ENCODE measurements around the gene DOCK6. TPM values are rescaled to one million over a fixed set of nuclear protein-coding genes. Genes with fewer than 3 reads are reported as not detected.

The DOCK6 gene
- total and polyA plus RNA-seq, 2 of the 13 experiments (the other 11 are each of a cell fraction or from before 2014, with no cell fraction given) = 5.4 to 38.1 TPM

DNA sequence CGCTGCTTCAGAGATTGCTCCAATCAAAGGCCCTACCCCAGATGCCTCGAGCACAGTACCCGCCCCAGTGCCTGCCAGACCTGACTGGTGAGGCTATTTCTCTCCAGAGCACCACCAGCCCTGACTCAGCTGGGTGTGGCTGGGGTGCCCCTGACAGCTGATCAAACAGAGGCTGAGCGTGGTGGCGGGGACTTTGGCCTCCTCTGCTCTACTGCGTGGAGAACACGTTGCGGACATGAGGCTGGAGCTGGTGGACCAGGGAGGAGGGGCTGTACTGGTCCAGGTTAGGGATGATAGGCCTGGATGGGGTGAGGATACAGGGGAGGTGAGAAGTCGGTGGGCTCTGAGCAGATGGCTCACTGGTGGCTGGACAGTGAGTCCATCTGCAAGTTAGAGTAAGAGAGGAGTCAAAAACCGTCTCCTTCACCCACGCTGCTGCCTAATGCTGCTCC lies 3.5 kb upstream of the DOCK6 start (continued):
- TF ChIP-seq, protein P1, sequence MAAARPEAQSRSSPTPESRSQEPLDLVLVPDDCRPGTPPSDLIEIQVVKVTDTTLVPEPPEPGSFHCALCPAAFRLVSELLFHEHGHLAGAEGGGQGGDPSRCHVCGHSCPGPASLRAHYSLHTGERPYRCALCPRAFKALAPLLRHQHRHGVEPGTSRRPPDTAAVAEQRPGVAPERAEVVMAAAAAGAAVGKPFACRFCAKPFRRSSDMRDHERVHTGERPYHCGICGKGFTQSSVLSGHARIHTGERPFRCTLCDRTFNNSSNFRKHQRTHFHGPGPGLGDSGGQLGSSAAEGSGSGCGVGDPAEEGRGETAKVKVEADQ (CRISPR knock-in tag; IDR thresholded peaks at IDR 0.05; ENCODE audit: borderline replicate concordance) = peak; percentile 97
- peak; percentile 79; the same call in 1 of the 2 replicates for TF ChIP-seq FOXC1 (CRISPR knock-in tag; IDR thresholded peaks at IDR 0.05; ENCODE audit: borderline replicate concordance)
- TF ChIP-seq, protein P2, sequence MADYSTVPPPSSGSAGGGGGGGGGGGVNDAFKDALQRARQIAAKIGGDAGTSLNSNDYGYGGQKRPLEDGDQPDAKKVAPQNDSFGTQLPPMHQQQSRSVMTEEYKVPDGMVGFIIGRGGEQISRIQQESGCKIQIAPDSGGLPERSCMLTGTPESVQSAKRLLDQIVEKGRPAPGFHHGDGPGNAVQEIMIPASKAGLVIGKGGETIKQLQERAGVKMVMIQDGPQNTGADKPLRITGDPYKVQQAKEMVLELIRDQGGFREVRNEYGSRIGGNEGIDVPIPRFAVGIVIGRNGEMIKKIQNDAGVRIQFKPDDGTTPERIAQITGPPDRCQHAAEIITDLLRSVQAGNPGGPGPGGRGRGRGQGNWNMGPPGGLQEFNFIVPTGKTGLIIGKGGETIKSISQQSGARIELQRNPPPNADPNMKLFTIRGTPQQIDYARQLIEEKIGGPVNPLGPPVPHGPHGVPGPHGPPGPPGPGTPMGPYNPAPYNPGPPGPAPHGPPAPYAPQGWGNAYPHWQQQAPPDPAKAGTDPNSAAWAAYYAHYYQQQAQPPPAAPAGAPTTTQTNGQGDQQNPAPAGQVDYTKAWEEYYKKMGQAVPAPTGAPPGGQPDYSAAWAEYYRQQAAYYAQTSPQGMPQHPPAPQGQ (CRISPR knock-in tag; IDR thresholded peaks at IDR 0.05; ENCODE audit: borderline replicate concordance) = peak; percentile 95; the same call in 1 of the 2 replicates
- peak; percentile 98; the same call in 1 of the 2 replicates for TF ChIP-seq ZNF33B (CRISPR knock-in tag; IDR thresholded peaks at IDR 0.05)
- TF ChIP-seq U2AF2 (IDR thresholded peaks at IDR 0.05; ENCODE audit: low read depth, low read length) = no peak
- TF ChIP-seq, protein P3, sequence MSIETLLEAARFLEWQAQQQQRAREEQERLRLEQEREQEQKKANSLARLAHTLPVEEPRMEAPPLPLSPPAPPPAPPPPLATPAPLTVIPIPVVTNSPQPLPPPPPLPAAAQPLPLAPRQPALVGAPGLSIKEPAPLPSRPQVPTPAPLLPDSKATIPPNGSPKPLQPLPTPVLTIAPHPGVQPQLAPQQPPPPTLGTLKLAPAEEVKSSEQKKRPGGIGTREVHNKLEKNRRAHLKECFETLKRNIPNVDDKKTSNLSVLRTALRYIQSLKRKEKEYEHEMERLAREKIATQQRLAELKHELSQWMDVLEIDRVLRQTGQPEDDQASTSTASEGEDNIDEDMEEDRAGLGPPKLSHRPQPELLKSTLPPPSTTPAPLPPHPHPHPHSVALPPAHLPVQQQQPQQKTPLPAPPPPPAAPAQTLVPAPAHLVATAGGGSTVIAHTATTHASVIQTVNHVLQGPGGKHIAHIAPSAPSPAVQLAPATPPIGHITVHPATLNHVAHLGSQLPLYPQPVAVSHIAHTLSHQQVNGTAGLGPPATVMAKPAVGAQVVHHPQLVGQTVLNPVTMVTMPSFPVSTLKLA (IDR thresholded peaks at IDR 0.05) = peak; percentile 89
- TF ChIP-seq HNRNPK (IDR thresholded peaks at IDR 0.05; ENCODE audit: low read depth, low read length, poor library complexity, severe bottlenecking) = peak; percentile 81
- TF ChIP-seq, protein P4, sequence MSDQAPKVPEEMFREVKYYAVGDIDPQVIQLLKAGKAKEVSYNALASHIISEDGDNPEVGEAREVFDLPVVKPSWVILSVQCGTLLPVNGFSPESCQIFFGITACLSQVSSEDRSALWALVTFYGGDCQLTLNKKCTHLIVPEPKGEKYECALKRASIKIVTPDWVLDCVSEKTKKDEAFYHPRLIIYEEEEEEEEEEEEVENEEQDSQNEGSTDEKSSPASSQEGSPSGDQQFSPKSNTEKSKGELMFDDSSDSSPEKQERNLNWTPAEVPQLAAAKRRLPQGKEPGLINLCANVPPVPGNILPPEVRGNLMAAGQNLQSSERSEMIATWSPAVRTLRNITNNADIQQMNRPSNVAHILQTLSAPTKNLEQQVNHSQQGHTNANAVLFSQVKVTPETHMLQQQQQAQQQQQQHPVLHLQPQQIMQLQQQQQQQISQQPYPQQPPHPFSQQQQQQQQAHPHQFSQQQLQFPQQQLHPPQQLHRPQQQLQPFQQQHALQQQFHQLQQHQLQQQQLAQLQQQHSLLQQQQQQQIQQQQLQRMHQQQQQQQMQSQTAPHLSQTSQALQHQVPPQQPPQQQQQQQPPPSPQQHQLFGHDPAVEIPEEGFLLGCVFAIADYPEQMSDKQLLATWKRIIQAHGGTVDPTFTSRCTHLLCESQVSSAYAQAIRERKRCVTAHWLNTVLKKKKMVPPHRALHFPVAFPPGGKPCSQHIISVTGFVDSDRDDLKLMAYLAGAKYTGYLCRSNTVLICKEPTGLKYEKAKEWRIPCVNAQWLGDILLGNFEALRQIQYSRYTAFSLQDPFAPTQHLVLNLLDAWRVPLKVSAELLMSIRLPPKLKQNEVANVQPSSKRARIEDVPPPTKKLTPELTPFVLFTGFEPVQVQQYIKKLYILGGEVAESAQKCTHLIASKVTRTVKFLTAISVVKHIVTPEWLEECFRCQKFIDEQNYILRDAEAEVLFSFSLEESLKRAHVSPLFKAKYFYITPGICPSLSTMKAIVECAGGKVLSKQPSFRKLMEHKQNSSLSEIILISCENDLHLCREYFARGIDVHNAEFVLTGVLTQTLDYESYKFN (CRISPR knock-in tag; conservative IDR thresholded peaks at IDR 0.05) = peak; percentile 99
- TF ChIP-seq ZNF768 (CRISPR knock-in tag; IDR thresholded peaks at IDR 0.05) = peak; percentile 10; the same call in 1 of the 2 replicates
- TF ChIP-seq SRSF4 (IDR thresholded peaks at IDR 0.05; ENCODE audit: low read depth, low read length, poor library complexity, severe bottlenecking) = no peak
- TF ChIP-seq, protein P5, sequence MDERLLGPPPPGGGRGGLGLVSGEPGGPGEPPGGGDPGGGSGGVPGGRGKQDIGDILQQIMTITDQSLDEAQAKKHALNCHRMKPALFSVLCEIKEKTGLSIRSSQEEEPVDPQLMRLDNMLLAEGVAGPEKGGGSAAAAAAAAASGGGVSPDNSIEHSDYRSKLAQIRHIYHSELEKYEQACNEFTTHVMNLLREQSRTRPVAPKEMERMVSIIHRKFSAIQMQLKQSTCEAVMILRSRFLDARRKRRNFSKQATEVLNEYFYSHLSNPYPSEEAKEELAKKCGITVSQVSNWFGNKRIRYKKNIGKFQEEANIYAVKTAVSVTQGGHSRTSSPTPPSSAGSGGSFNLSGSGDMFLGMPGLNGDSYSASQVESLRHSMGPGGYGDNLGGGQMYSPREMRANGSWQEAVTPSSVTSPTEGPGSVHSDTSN (CRISPR knock-in tag; IDR thresholded peaks at IDR 0.05) = peak; percentile 72
- TF ChIP-seq ZNF350 (CRISPR knock-in tag; IDR thresholded peaks at IDR 0.05; ENCODE audit: borderline replicate concordance, low read depth) = peak; percentile 98
- TF ChIP-seq, protein P6, sequence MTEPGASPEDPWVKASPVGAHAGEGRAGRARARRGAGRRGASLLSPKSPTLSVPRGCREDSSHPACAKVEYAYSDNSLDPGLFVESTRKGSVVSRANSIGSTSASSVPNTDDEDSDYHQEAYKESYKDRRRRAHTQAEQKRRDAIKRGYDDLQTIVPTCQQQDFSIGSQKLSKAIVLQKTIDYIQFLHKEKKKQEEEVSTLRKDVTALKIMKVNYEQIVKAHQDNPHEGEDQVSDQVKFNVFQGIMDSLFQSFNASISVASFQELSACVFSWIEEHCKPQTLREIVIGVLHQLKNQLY (CRISPR knock-in tag; IDR thresholded peaks at IDR 0.05) = peak; percentile 99
- TF ChIP-seq ZNF441 (CRISPR knock-in tag; IDR thresholded peaks at IDR 0.05; ENCODE audit: borderline replicate concordance) = peak; percentile 89
- TF ChIP-seq MTA3 (CRISPR knock-in tag; IDR thresholded peaks at IDR 0.05) = no peak
- TF ChIP-seq ZNF777 (CRISPR knock-in tag; IDR thresholded peaks at IDR 0.05) = 0 out of 2 replicates have a peak, but pooled peaks have one; percentile 21
- TF ChIP-seq ZNF556 (CRISPR knock-in tag; IDR thresholded peaks at IDR 0.05; ENCODE audit: borderline replicate concordance) = peak; percentile 94; the same call in 1 of the 2 replicates
- peak; percentile 84 for TF ChIP-seq ZNF761 (CRISPR knock-in tag; conservative IDR thresholded peaks at IDR 0.05)
- peak; percentile 70; the same call in 1 of the 2 replicates for TF ChIP-seq KMT2B (CRISPR knock-in tag; IDR thresholded peaks at IDR 0.05)
- no peak for TF ChIP-seq RBFOX2 (IDR thresholded peaks at IDR 0.05; ENCODE audit: low read depth, low read length)

Data from HepG2 (cell line).